SK-N-SH (cell line): ENCODE data around the gene PTOV1. TPM values are rescaled to one million over a fixed set of nuclear protein-coding genes. Genes with fewer than 3 reads are reported as not detected.

Source experiments
- CTCF ChIA-PET: fragments of 300-600, 350-600 bp; formaldehyde crosslinking; extraction: SDS; loops from one replicate; lab custom pipeline; 2021; lab: Yijun Ruan, JAX
- POLR2A ChIA-PET: fragments of 350-600 bp; sonication (Branson Sonifier 250); formaldehyde crosslinking; extraction: SDS; loops from one replicate; lab custom pipeline; 2020; ENCODE audit warnings: antibody characterized with exemption, inconsistent platforms; lab: Yijun Ruan, JAX
- DNase-seq: peaks from one replicate; pipeline ENCODE4 v3.0.0; 2012
- H2AFZ ChIP-seq: fragments of 200-600 bp; sonication (generic); 2 replicates; pipeline ENCODE4 v1.8.1; 2016; ENCODE audit warnings: antibody characterized with exemption, mild to moderate bottlenecking, low read depth
- H3F3A ChIP-seq: fragments of 200-600 bp; sonication (generic); replicated peaks from 2 replicates; pipeline ENCODE3; 2016; ENCODE audit warnings: antibody characterized with exemption, mild to moderate bottlenecking; ENCODE audit not compliant: insufficient read depth
- H3K27ac ChIP-seq, 2 experiments: fragments of 200-500 bp in 1 of 2; fragments of 200-600 bp in 1 of 2; sonication (Bioruptor generic) in 1 of 2; sonication (generic), shearing (Covaris generic) in 1 of 2; 2 replicates each; pipeline versions ENCODE4 v1.5.1 to v1.6.1; 2014 to 2016; ENCODE audit warnings: low read depth in 2 of 2, inconsistent platforms in 1 of 2, low read length in 1 of 2, mild to moderate bottlenecking in 1 of 2, mixed read lengths in 1 of 2
- H3K27me3 ChIP-seq: fragments of 200-600 bp; sonication (generic), shearing (Covaris generic); 2 replicates; pipeline ENCODE4 v1.6.1; 2016; ENCODE audit warnings: mixed run types; ENCODE audit not compliant: insufficient read depth
- H3K36me3 ChIP-seq, 2 experiments: fragments of 200-500 bp in 1 of 2; fragments of 200-600 bp in 1 of 2; sonication (Bioruptor generic) in 1 of 2; sonication (generic) in 1 of 2; replicated peaks in 1 of 2; 2 replicates each; pipeline versions ENCODE3 to v1.5.1; 2014 to 2016; ENCODE audit warnings: low read length in 1 of 2, mild to moderate bottlenecking in 1 of 2; ENCODE audit not compliant: insufficient read depth in 2 of 2, control insufficient read depth in 1 of 2
- H3K4me1 ChIP-seq, 2 experiments: fragments of 200-500 bp in 1 of 2; fragments of 200-600 bp in 1 of 2; sonication (Bioruptor generic) in 1 of 2; sonication (generic), shearing (Covaris generic) in 1 of 2; 2 replicates each; pipeline versions ENCODE4 v1.5.1 to v1.6.1; 2014 to 2016; ENCODE audit warnings: low read depth in 1 of 2, low read length in 1 of 2, mixed run types in 1 of 2; ENCODE audit not compliant: insufficient read depth in 2 of 2, control insufficient read depth in 1 of 2
- H3K4me2 ChIP-seq: fragments of 200-600 bp; sonication (generic), shearing (Covaris generic); 2 replicates; pipeline ENCODE4 v1.6.1; 2017; ENCODE audit warnings: mixed run types
- H3K4me3 ChIP-seq, 2 experiments: fragments of 200-500 bp in 1 of 2; fragments of 200-600 bp in 1 of 2; sonication (Bioruptor generic) in 1 of 2; sonication (generic), shearing (Covaris generic) in 1 of 2; 2 replicates each; pipeline versions ENCODE4 v1.5.1 to v1.8.1; 2014 to 2016; ENCODE audit warnings: low read depth in 2 of 2, inconsistent platforms in 1 of 2, low read length in 1 of 2, mild to moderate bottlenecking in 1 of 2, mixed read lengths in 1 of 2, moderate library complexity in 1 of 2
- H3K79me2 ChIP-seq: fragments of 200-600 bp; sonication (generic); 2 replicates; pipeline ENCODE4 v1.8.1; 2017; ENCODE audit warnings: mild to moderate bottlenecking; ENCODE audit not compliant: insufficient read depth
- H3K9ac ChIP-seq: fragments of 200-600 bp; sonication (generic); 2 replicates; pipeline ENCODE4 v1.6.1; 2017; ENCODE audit warnings: mixed run types
- H3K9me2 ChIP-seq: fragments of 200-600 bp; sonication (generic); 2 replicates; pipeline ENCODE4 v1.6.1; 2017; ENCODE audit warnings: mixed run types
- H3K9me3 ChIP-seq: fragments of 200-600 bp; sonication (generic); 2 replicates; pipeline ENCODE4 v1.6.1; 2017; ENCODE audit warnings: mixed run types, mild to moderate bottlenecking, moderate library complexity
- H4K20me1 ChIP-seq: fragments of 200-600 bp; sonication (generic); 2 replicates; pipeline ENCODE4 v1.6.1; 2017; ENCODE audit warnings: mild to moderate bottlenecking, mixed run types; ENCODE audit not compliant: insufficient read depth
- ELF1 ChIP-seq: IDR thresholded peaks from 2 replicates; pipeline ENCODE4 v1.4.0; 2012
- FOXJ3 ChIP-seq: sonication (generic); formaldehyde crosslinking; IDR thresholded peaks from 2 replicates; pipeline ENCODE4 v1.5.1; 2020; ENCODE audit warnings: mild to moderate bottlenecking, missing genetic modification reagents
- GABPA ChIP-seq: IDR thresholded peaks from 2 replicates; pipeline ENCODE4 v1.4.0; 2012; ENCODE audit warnings: low read depth, mild to moderate bottlenecking
- GATA2 ChIP-seq: sonication (generic); formaldehyde crosslinking; IDR thresholded peaks from 2 replicates; pipeline ENCODE4 v1.5.0; 2020; ENCODE audit warnings: mild to moderate bottlenecking, missing genetic modification reagents
- JUND ChIP-seq: IDR thresholded peaks from 2 replicates; pipeline ENCODE4 v1.4.0; 2012
- MEF2A ChIP-seq: IDR thresholded peaks from 2 replicates; pipeline ENCODE4 v1.4.0; 2012; ENCODE audit warnings: low read depth, borderline replicate concordance
- MXI1 ChIP-seq: IDR thresholded peaks from 2 replicates; pipeline ENCODE4 v1.6.1; 2012; ENCODE audit warnings: mild to moderate bottlenecking, low read depth, low read length, improper control_type of control experiment
- NFIC ChIP-seq: IDR thresholded peaks from 2 replicates; pipeline ENCODE4 v1.4.0; 2012; ENCODE audit warnings: borderline replicate concordance
- NRF1 ChIP-seq: IDR thresholded peaks from 2 replicates; pipeline ENCODE4 v1.6.1; 2012; ENCODE audit warnings: low read depth, mild to moderate bottlenecking, low read length
- PBX3 ChIP-seq: IDR thresholded peaks from 2 replicates; pipeline ENCODE4; 2012
- POLR2AphosphoS5 ChIP-seq: IDR thresholded peaks from 2 replicates; pipeline ENCODE4 v1.6.1; 2012; ENCODE audit warnings: low read depth, low read length
- RAD21 ChIP-seq: IDR thresholded peaks from 2 replicates; pipeline ENCODE4 v1.6.1; 2012; ENCODE audit warnings: mild to moderate bottlenecking, low read length
- RCOR1 ChIP-seq: fragments of 150-350 bp; IDR thresholded peaks from 2 replicates; pipeline ENCODE4 v1.6.1; 2017; ENCODE audit warnings: antibody characterized with exemption, low read length
- TCF12 ChIP-seq: IDR thresholded peaks from 2 replicates; pipeline ENCODE4 v1.4.0; 2012
- USF1 ChIP-seq: IDR thresholded peaks from 2 replicates; pipeline ENCODE4 v1.4.0; 2012; ENCODE audit warnings: low read depth, borderline replicate concordance
- WGBS: methylation state at CpG from one replicate; pipeline ENCODE4 v1.1.6; 2017; ENCODE audit warnings: low lambda C conversion rate; 5-methylcytosine and 5-hydroxymethylcytosine counted together
- polyA plus RNA-seq, 3 experiments: library from polyadenylated mRNA; depleted of rRNA; stranded (reverse); fragments of >200 nt; gene quantifications; 2 replicates each; pipeline ENCODE4 v1.2.3, GENCODE V29; 2012
- TF ChIP-seq, protein P1 (sequence below): IDR thresholded peaks from 2 replicates; pipeline ENCODE4 v1.6.1; 2012; ENCODE audit warnings: mild to moderate bottlenecking, low read depth, low read length, moderate library complexity
- TF ChIP-seq, protein P2 (sequence below): fragments of 150-350 bp; IDR thresholded peaks from 2 replicates; pipeline ENCODE4 v1.6.1; 2017; ENCODE audit warnings: antibody characterized with exemption, low read length, low read depth, borderline replicate concordance

PTOV1 gene
- polyA plus RNA-seq, 1 of the 3 experiments (the other 2 are of a cell fraction): 95.0 TPM

DNA sequence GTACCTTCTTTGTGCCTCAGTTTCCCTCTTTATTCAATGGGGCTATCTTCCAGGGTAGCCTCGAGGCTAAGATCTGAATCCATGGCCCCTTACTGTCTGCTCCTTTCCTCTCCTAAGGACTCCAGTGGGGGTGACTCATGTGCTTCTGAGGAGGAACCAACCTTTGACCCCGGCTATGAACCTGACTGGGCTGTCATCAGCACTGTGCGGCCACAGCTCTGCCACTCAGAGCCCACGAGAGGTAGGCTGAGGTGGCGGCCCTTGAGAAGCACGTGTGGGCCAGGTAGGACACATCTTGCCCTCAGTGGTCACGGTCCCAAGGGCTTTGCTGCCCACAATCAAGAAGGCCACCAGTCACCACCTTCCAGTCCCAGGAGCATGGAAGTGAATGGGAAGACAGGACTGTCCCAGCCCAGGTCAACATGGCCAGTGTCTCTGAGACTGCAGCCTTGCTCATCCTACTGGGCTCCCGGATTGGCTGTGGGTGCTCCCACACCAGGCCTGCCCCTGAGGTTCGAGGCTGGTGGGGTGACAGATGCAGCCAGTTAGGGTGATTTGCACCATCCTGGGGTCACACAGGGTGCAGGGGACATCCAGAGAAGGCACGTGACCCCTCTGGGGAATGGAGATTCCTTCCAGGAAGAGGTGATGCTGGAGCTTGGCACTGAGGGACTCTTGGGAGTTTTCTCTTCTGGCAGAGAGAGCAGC is 29.4 kb downstream of the PTOV1 start:
- CTCF ChIA-PET: interaction anchor here (1.2 to 1.9 kb wide), 2 partner anchors 10 to 57 kb away, joined by 5 to 12 read pairs; no protein-coding TSS in a partner anchor
- H4K20me1 ChIP-seq: no peaks in the 10 kb centered on the region

GRCh38 chr19:49881186-49881585 is 30.2 kb downstream of the PTOV1 start:
- CTCF ChIA-PET: interaction anchor here (1.2 to 1.9 kb wide), 2 partner anchors 9 to 57 kb away, joined by 5 to 12 read pairs; no protein-coding TSS in a partner anchor
- Histone ChIP-seq H3K9ac (no peak overlapping the region), H4K20me1 (no peaks in the 10 kb centered on the region), H3F3A (peaks cover 5% of the 10 kb centered on the region), H3K36me3 (peaks cover 41 to 55% of the 10 kb centered on the region in 2 experiments), H3K4me3 (no peak overlapping the region), H3K4me1 (peaks cover 7 to 11% of the 10 kb centered on the region in 2 experiments; a peak in 2 of 4 replicates), H3K27ac (no peak overlapping the region), H3K9me2 (no peaks in the 10 kb centered on the region), H3K9me3 (no peaks in the 10 kb centered on the region), H3K27me3 (no peaks in the 10 kb centered on the region), H2AFZ (no peak overlapping the region), H3K79me2 (peaks cover 20% of the 10 kb centered on the region), H3K4me2 (no peak overlapping the region)
- WGBS: 96% methylated on average over 15 of the region's 17 CpGs
- POLR2A ChIA-PET: interaction anchor here (1.6 kb wide), 1 partner anchor 9 kb away, joined by 3 read pairs; no protein-coding TSS in a partner anchor
- no peak for DNase-seq
- TF ChIP-seq NRF1 (no peak), NFIC (no peak), GATA2 (CRISPR knock-in tag) (no peak), USF1 (no peak), MXI1 (no peak), ELF1 (no peak), PBX3 (no peak), RAD21 (no peak), RCOR1 (no peak), JUND (no peak), TCF12 (no peak), FOXJ3 (CRISPR knock-in tag) (no peak)
- TF ChIP-seq, protein P1, sequence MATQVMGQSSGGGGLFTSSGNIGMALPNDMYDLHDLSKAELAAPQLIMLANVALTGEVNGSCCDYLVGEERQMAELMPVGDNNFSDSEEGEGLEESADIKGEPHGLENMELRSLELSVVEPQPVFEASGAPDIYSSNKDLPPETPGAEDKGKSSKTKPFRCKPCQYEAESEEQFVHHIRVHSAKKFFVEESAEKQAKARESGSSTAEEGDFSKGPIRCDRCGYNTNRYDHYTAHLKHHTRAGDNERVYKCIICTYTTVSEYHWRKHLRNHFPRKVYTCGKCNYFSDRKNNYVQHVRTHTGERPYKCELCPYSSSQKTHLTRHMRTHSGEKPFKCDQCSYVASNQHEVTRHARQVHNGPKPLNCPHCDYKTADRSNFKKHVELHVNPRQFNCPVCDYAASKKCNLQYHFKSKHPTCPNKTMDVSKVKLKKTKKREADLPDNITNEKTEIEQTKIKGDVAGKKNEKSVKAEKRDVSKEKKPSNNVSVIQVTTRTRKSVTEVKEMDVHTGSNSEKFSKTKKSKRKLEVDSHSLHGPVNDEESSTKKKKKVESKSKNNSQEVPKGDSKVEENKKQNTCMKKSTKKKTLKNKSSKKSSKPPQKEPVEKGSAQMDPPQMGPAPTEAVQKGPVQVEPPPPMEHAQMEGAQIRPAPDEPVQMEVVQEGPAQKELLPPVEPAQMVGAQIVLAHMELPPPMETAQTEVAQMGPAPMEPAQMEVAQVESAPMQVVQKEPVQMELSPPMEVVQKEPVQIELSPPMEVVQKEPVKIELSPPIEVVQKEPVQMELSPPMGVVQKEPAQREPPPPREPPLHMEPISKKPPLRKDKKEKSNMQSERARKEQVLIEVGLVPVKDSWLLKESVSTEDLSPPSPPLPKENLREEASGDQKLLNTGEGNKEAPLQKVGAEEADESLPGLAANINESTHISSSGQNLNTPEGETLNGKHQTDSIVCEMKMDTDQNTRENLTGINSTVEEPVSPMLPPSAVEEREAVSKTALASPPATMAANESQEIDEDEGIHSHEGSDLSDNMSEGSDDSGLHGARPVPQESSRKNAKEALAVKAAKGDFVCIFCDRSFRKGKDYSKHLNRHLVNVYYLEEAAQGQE: no peak

More for the DNA sequence above, 29.4 kb downstream of the PTOV1 start:
- H3K36me3 ChIP-seq: peaks cover 41 to 53% of the 10 kb centered on the region in 2 experiments
- no peaks in the 10 kb centered on the region for H3K9me3 ChIP-seq
- no peak overlapping the region for H3K4me3 ChIP-seq
- H3K79me2 ChIP-seq: peaks cover 29% of the 10 kb centered on the region
- no peaks in the 10 kb centered on the region for H3K9me2 ChIP-seq
- POLR2A ChIA-PET: interaction anchor here (1.6 kb wide), 1 partner anchor 10 kb away, joined by 3 read pairs; no protein-coding TSS in a partner anchor
- H3K27me3 ChIP-seq: no peaks in the 10 kb centered on the region
- DNase-seq: no peak
- no peak overlapping the region for H3K9ac ChIP-seq
- peaks cover 7 to 16% of the 10 kb centered on the region in 2 experiments; a peak in 3 of 4 replicates for H3K4me1 ChIP-seq
- no peak overlapping the region for H2AFZ ChIP-seq
- TF ChIP-seq JUND: no peak
- TF ChIP-seq NFIC: no peak
- no peak for TF ChIP-seq MXI1
- TF ChIP-seq, protein P2, sequence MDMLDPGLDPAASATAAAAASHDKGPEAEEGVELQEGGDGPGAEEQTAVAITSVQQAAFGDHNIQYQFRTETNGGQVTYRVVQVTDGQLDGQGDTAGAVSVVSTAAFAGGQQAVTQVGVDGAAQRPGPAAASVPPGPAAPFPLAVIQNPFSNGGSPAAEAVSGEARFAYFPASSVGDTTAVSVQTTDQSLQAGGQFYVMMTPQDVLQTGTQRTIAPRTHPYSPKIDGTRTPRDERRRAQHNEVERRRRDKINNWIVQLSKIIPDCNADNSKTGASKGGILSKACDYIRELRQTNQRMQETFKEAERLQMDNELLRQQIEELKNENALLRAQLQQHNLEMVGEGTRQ: no peak
- no peak for TF ChIP-seq MEF2A
- no peak for TF ChIP-seq FOXJ3 (CRISPR knock-in tag)
- no peak for TF ChIP-seq GABPA
- TF ChIP-seq POLR2AphosphoS5: no peak
- TF ChIP-seq ELF1: no peak
- TF ChIP-seq RAD21: no peak
- 96% methylated on average over 5 of the region's 10 CpGs for WGBS
- H3K27ac ChIP-seq: no peak overlapping the region
- H3K4me2 ChIP-seq: no peak overlapping the region
- H3F3A ChIP-seq: no peaks in the 10 kb centered on the region
